Measurements from ENCODE around the gene ZBTB45. TPM values are rescaled to one million over a fixed set of nuclear protein-coding genes. Genes with fewer than 3 reads are reported as not detected.

ZBTB45 gene
- total and polyA plus RNA-seq, 9 of the 15 experiments (the other 6 are each of a cell fraction or from before 2014, with no cell fraction given): 0.08 to 16.1 (median 1.8) TPM

DNA sequence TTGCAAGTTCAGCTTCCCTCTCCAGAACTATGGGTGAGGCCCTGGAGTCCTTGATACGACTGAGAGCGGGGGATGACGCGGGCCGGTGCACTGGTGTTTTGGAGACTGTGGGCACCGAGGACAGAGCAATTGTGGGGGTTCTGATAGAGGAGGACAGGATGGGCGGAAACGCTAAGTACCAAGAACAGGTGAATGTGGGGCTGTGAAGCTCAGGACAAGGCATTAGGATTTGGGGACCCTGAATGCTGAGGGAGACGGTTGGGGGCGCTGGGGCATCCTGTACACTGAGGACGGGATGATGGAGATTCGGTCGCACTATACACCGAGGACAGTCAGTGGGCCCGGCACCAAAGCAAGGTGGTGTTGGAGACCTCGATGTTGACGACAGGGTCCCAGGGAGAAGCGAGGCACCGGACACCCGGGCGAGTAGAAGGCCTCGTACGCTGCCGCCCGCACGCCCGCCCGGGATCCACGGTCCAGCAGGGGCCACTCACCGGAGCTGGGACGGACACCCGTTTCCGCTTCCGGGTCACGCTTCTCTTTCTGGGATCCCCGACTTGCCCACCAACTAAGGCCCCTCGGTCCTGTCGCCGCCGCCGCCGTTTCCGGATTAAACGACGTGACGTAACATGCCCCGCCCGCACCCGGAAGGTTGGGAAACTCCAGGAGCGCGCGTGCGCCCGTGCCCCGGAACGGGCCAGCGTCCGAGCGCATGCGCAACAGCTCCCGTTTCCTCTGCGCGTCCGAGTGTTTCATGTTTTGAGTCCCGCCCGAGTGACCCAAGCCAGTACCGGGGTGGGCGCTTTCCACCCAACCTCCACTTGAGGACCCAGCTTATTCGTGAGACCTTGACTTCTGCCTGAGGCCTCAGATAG, 35.1 kb upstream of the ZBTB45 start, which contains the start of gene CHMP2A (continued):
- TF ChIP-seq, protein P1, sequence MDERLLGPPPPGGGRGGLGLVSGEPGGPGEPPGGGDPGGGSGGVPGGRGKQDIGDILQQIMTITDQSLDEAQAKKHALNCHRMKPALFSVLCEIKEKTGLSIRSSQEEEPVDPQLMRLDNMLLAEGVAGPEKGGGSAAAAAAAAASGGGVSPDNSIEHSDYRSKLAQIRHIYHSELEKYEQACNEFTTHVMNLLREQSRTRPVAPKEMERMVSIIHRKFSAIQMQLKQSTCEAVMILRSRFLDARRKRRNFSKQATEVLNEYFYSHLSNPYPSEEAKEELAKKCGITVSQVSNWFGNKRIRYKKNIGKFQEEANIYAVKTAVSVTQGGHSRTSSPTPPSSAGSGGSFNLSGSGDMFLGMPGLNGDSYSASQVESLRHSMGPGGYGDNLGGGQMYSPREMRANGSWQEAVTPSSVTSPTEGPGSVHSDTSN (CRISPR knock-in tag; IDR thresholded peaks at IDR 0.05; ENCODE audit: low read depth): no peak
- TF ChIP-seq, protein P1 (tag; conservative IDR thresholded peaks at IDR 0.05; ENCODE audit: low read depth): no peak
- TF ChIP-seq SMARCA5 (IDR thresholded peaks at IDR 0.05) (no peak), SMAD3 (CRISPR knock-in tag; conservative IDR thresholded peaks at IDR 0.05) (peak; percentile 41; the same call in 1 of the 2 replicates), RB1 (IDR thresholded peaks at IDR 0.05; ENCODE audit: low read depth) (peak; percentile 69), SMAD1 (IDR thresholded peaks at IDR 0.05; ENCODE audit: low read depth, low read length, partially characterized antibody) (no peak), ESRRB (CRISPR knock-in tag; IDR thresholded peaks at IDR 0.05; ENCODE audit: borderline replicate concordance) (no peak; the same call in 1 of the 2 replicates), TAF9B (IDR thresholded peaks at IDR 0.05; ENCODE audit: partially characterized antibody) (no peak), ZNF134 (CRISPR knock-in tag; conservative IDR thresholded peaks at IDR 0.05) (0 out of 2 replicates have a peak, but pooled peaks have one; percentile 6), NR1H2 (CRISPR knock-in tag; IDR thresholded peaks at IDR 0.05) (no peak), ZNF77 (CRISPR knock-in tag; IDR thresholded peaks at IDR 0.05) (peak; percentile 86; the same call in 1 of the 2 replicates), CCAR2 (IDR thresholded peaks at IDR 0.05; ENCODE audit: low read depth, low read length) (no peak), CC2D1A (IDR thresholded peaks at IDR 0.05) (no peak), POU5F1 (IDR thresholded peaks at IDR 0.05; ENCODE audit: borderline replicate concordance, low read depth, low read length, partially characterized antibody) (peak; percentile 82), RBM25 (IDR thresholded peaks at IDR 0.05; ENCODE audit: low read depth, low read length, severe bottlenecking) (no peak), ZNF445 (CRISPR knock-in tag; IDR thresholded peaks at IDR 0.05; ENCODE audit: low read depth) (peak; percentile 7; the same call in 1 of the 2 replicates), ZNF780A (CRISPR knock-in tag; IDR thresholded peaks at IDR 0.05) (no peak; the same call in 1 of the 2 replicates)
- TF ChIP-seq, protein P2, sequence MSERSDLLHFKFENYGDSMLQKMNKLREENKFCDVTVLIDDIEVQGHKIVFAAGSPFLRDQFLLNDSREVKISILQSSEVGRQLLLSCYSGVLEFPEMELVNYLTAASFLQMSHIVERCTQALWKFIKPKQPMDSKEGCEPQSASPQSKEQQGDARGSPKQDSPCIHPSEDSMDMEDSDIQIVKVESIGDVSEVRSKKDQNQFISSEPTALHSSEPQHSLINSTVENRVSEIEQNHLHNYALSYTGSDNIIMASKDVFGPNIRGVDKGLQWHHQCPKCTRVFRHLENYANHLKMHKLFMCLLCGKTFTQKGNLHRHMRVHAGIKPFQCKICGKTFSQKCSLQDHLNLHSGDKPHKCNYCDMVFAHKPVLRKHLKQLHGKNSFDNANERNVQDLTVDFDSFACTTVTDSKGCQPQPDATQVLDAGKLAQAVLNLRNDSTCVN (CRISPR knock-in tag; IDR thresholded peaks at IDR 0.05): peak; percentile 69; the same call in 1 of the 2 replicates
- TF ChIP-seq, protein P3, sequence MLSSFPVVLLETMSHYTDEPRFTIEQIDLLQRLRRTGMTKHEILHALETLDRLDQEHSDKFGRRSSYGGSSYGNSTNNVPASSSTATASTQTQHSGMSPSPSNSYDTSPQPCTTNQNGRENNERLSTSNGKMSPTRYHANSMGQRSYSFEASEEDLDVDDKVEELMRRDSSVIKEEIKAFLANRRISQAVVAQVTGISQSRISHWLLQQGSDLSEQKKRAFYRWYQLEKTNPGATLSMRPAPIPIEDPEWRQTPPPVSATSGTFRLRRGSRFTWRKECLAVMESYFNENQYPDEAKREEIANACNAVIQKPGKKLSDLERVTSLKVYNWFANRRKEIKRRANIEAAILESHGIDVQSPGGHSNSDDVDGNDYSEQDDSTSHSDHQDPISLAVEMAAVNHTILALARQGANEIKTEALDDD (IDR thresholded peaks at IDR 0.05): no peak
- TF ChIP-seq, protein P4, sequence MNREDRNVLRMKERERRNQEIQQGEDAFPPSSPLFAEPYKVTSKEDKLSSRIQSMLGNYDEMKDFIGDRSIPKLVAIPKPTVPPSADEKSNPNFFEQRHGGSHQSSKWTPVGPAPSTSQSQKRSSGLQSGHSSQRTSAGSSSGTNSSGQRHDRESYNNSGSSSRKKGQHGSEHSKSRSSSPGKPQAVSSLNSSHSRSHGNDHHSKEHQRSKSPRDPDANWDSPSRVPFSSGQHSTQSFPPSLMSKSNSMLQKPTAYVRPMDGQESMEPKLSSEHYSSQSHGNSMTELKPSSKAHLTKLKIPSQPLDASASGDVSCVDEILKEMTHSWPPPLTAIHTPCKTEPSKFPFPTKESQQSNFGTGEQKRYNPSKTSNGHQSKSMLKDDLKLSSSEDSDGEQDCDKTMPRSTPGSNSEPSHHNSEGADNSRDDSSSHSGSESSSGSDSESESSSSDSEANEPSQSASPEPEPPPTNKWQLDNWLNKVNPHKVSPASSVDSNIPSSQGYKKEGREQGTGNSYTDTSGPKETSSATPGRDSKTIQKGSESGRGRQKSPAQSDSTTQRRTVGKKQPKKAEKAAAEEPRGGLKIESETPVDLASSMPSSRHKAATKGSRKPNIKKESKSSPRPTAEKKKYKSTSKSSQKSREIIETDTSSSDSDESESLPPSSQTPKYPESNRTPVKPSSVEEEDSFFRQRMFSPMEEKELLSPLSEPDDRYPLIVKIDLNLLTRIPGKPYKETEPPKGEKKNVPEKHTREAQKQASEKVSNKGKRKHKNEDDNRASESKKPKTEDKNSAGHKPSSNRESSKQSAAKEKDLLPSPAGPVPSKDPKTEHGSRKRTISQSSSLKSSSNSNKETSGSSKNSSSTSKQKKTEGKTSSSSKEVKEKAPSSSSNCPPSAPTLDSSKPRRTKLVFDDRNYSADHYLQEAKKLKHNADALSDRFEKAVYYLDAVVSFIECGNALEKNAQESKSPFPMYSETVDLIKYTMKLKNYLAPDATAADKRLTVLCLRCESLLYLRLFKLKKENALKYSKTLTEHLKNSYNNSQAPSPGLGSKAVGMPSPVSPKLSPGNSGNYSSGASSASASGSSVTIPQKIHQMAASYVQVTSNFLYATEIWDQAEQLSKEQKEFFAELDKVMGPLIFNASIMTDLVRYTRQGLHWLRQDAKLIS (CRISPR knock-in tag; IDR thresholded peaks at IDR 0.05): peak; percentile 26; the same call in 1 of the 2 replicates

Data from K562 (cell line).